ENCODE results near the gene TOMM34.

TOMM34 gene

DNA sequence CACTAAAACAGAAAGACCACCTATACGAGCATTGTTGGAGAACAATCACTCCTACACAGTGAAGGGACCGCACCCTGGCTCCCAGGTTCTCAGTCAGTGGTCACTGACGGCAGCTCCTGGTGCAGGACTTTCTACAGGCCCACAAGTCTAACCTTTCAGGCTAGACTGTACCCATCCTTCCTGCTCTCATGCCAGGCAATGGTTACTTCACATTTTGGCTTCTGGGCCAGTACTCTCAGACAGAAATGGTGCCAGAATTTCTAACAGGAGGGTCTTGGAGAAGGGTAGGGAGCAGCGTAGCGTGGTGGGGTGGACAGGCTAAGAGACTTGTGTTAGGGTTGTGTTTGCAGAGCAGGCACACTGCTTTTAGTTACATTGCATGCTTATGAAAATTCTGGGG, 12.1 kb downstream of the TOMM34 start:
- DNase-seq (ENCODE audit: extremely low read depth, insufficient read length): no peak
- Histone ChIP-seq H3K27me3 (replicated peaks; ENCODE audit: control insufficient read depth, insufficient read depth, low read length) (no peaks in the 10 kb centered on the region), H3K36me3 (ENCODE audit: control insufficient read depth, insufficient read depth, low read length) (peaks cover 26% of the 10 kb centered on the region), H3K4me3 (replicated peaks; ENCODE audit: low read depth, low read length) (no peak overlapping the region)
- TF ChIP-seq, protein P1, sequence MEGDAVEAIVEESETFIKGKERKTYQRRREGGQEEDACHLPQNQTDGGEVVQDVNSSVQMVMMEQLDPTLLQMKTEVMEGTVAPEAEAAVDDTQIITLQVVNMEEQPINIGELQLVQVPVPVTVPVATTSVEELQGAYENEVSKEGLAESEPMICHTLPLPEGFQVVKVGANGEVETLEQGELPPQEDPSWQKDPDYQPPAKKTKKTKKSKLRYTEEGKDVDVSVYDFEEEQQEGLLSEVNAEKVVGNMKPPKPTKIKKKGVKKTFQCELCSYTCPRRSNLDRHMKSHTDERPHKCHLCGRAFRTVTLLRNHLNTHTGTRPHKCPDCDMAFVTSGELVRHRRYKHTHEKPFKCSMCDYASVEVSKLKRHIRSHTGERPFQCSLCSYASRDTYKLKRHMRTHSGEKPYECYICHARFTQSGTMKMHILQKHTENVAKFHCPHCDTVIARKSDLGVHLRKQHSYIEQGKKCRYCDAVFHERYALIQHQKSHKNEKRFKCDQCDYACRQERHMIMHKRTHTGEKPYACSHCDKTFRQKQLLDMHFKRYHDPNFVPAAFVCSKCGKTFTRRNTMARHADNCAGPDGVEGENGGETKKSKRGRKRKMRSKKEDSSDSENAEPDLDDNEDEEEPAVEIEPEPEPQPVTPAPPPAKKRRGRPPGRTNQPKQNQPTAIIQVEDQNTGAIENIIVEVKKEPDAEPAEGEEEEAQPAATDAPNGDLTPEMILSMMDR (IDR thresholded peaks at IDR 0.05; ENCODE audit: insufficient read depth, low read length, poor library complexity, severe bottlenecking): no peak

DNA sequence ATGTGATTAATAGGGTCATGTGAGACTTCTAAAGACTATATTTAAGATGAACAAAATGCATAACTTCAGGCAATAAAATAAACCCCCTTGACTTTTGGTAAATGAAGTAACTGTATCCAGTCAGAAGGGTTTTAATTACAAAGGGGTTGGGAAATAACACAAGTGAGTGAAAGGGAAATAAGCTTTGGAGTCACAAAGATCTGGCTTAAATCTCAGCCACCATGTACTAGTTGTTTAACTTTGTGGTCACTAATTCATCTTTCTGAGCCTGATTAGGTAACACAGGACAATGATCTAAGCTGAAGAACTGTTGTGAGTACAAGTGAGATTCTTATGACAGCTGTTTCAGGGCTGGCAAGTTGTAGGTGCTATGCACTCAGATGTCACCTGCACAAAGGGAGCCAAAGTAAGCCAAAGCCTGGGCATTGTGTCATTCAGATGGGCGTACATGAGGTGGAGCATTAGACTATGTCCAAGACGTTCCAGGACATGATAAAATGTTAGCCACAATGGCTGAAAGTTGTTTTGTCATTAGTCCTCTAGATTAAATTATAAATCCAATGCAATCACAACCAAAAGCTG, 13.8 kb downstream of the TOMM34 start:
- TF ChIP-seq, protein P1 (IDR thresholded peaks at IDR 0.05; ENCODE audit: insufficient read depth, low read length, poor library complexity, severe bottlenecking): no peak
- peaks cover 34% of the 10 kb centered on the region for H3K36me3 ChIP-seq (ENCODE audit: control insufficient read depth, insufficient read depth, low read length)
- no peaks in the 10 kb centered on the region for H3K27me3 ChIP-seq (replicated peaks; ENCODE audit: control insufficient read depth, insufficient read depth, low read length)
- no peak overlapping the region for H3K4me3 ChIP-seq (replicated peaks; ENCODE audit: low read depth, low read length)
- DNase-seq (ENCODE audit: extremely low read depth, insufficient read length): no peak

DNA sequence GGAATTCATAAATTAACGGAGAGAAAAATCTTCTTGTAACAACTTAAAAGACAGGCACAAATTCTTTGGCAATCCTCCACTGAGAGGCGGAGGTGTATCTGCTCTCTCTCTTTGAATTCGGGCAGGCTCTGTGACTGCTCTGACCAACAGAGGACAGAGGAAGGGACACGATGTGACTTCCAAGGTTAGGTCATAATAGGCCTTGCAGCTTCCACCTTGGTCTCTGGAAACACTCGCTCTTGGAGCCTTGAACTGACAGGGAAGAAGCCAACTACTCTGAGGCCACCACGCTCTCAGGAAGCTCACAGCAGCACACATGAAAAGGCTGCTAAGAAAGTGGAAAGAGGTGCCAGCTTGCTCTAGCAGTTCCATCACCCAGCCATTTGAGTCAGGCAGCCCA, 14.9 kb downstream of the TOMM34 start:
- TF ChIP-seq, protein P1 (IDR thresholded peaks at IDR 0.05; ENCODE audit: insufficient read depth, low read length, poor library complexity, severe bottlenecking): no peak
- no peak overlapping the region for H3K4me3 ChIP-seq (replicated peaks; ENCODE audit: low read depth, low read length)
- DNase-seq (ENCODE audit: extremely low read depth, insufficient read length): no peak
- H3K27me3 ChIP-seq (replicated peaks; ENCODE audit: control insufficient read depth, insufficient read depth, low read length): no peaks in the 10 kb centered on the region
- H3K36me3 ChIP-seq (ENCODE audit: control insufficient read depth, insufficient read depth, low read length): peaks cover 33% of the 10 kb centered on the region

DNA sequence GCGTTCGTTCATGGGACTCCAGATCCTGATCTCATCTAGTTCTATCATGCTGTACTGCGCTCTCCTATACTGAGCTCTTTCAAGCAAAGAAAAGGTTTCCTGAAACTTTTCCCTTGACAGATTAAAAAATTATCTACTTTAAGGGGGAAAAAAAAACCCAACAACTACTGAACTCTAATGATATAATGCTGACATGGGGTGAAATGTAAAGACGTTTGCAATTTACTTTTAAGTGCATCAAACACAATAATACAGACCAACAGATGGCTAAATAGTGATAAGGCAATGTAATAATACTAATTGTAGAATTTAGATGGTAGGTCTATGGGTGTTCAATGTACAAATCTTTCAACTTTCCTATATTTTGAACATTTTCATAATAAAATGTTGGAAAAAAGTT, 16.4 kb downstream of the TOMM34 start:
- no peak overlapping the region for H3K4me3 ChIP-seq (replicated peaks; ENCODE audit: low read depth, low read length)
- DNase-seq (ENCODE audit: extremely low read depth, insufficient read length): no peak
- H3K36me3 ChIP-seq (ENCODE audit: control insufficient read depth, insufficient read depth, low read length): peaks cover 28% of the 10 kb centered on the region
- no peaks in the 10 kb centered on the region for H3K27me3 ChIP-seq (replicated peaks; ENCODE audit: control insufficient read depth, insufficient read depth, low read length)
- TF ChIP-seq, protein P1 (IDR thresholded peaks at IDR 0.05; ENCODE audit: insufficient read depth, low read length, poor library complexity, severe bottlenecking): no peak

DNA sequence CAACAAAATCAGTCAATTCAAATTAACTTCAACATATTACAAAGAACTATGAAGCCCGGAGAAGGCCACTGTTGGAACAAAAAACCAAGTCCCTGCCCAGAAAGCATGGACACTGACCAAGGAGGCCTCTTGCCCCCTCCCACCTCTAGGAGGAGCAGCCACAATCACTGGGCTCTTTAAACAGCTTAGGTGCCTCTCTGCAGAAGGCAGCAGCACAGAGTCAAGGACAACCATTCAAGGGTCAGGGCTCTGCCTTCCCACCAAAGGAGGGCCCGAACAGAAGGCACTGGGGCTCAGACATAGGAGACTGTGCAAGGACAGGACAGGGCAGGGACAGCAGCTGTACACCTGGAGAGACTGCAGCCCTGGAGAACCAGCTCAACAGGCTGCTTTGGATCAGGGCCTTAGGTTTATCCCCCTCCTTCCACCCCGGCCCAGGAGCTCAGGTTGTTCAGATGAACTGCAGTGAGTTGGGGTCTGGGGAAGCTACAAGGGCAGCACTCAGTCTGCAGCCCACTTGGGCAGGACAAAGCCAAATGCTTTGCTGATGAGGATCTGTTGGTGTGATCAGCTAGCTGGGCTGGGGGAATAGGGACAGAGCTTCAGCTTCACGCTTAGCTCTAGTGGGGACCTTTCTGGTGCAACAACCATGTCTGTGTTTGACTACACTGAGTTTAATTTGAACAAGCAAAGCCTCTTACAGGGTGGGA, 17.8 kb downstream of the TOMM34 start:
- DNase-seq (ENCODE audit: extremely low read depth, insufficient read length): no peak
- TF ChIP-seq, protein P1 (IDR thresholded peaks at IDR 0.05; ENCODE audit: insufficient read depth, low read length, poor library complexity, severe bottlenecking): peak; percentile 7
- H3K27me3 ChIP-seq (replicated peaks; ENCODE audit: control insufficient read depth, insufficient read depth, low read length): no peaks in the 10 kb centered on the region
- no peak overlapping the region for H3K4me3 ChIP-seq (replicated peaks; ENCODE audit: low read depth, low read length)
- H3K36me3 ChIP-seq (ENCODE audit: control insufficient read depth, insufficient read depth, low read length): peaks cover 22% of the 10 kb centered on the region

Data from GM06990 (cell line).